Left kidney (tissue), 2 donors: ENCODE results near the gene FAM186B. TPM values are rescaled to one million over a fixed set of nuclear protein-coding genes. Genes with fewer than 3 reads are reported as not detected.

Experiments
- DNase-seq: peaks from one replicate; pipeline ENCODE4 v3.0.0-alpha.2; 2013
- polyA plus RNA-seq: library from polyadenylated mRNA; unstranded; fragments of 120-200 nt; gene quantifications from one replicate; pipeline ENCODE4 v1.2.1, GENCODE V29; 2013; ENCODE audit not compliant: insufficient read length

The FAM186B gene
- polyA plus RNA-seq, 1 donor: 3.1 TPM

GRCh38 chr12:49552899-49553298 lies 52.5 kb downstream of the FAM186B start:
- DNase-seq: no peak

GRCh38 chr12:49552425-49552824 lies 53.0 kb downstream of the FAM186B start:
- no peak for DNase-seq

- DNase-seq: no peak
Observed at GRCh38 chr12:49552014-49552413, 53.4 kb downstream of the FAM186B start.

GRCh38 chr12:49550693-49551252 lies 54.7 kb downstream of the FAM186B start:
- DNase-seq: no peak

GRCh38 chr12:49549735-49550692 lies 55.4 kb downstream of the FAM186B start:
- DNase-seq: no peak

- no peak for DNase-seq
Observed at GRCh38 chr12:49548822-49549648, 56.4 kb downstream of the FAM186B start.

- no peak for DNase-seq
Observed at GRCh38 chr12:49548481-49548821, 57.0 kb downstream of the FAM186B start.

- DNase-seq: no peak
Observed at GRCh38 chr12:49547090-49547690, 58.2 kb downstream of the FAM186B start.

- DNase-seq: no peak
Observed at GRCh38 chr12:49546481-49546880, 59.0 kb downstream of the FAM186B start.

- no peak for DNase-seq
Observed at GRCh38 chr12:49545815-49546214, 59.6 kb downstream of the FAM186B start.

- no peak for DNase-seq
Observed at GRCh38 chr12:49543914-49544815, 61.3 kb downstream of the FAM186B start.

- DNase-seq: no peak
Observed at GRCh38 chr12:49543221-49543913, 62.1 kb downstream of the FAM186B start.

GRCh38 chr12:49542592-49543160 lies 62.8 kb downstream of the FAM186B start:
- no peak for DNase-seq

GRCh38 chr12:49541911-49542505 lies 63.4 kb downstream of the FAM186B start:
- no peak for DNase-seq

GRCh38 chr12:49541140-49541861 lies 64.1 kb downstream of the FAM186B start:
- DNase-seq: no peak

GRCh38 chr12:49540229-49541139 lies 65.0 kb downstream of the FAM186B start:
- DNase-seq: no peak

- DNase-seq: no peak
Observed at GRCh38 chr12:49539406-49540228, 65.8 kb downstream of the FAM186B start.
